Ammon's horn (tissue), 1 donor: ENCODE results near the gene CDC42BPA.

Experiments
- DNase-seq: peaks from one replicate; pipeline ENCODE4 v3.0.0-alpha.2; 2016; ENCODE audit warnings: low spot score

The CDC42BPA gene

GRCh38 chr1:226979517-226980121 lies 338.7 kb downstream of the CDC42BPA start:
- DNase-seq, result peak; percentile 69

- no peak for DNase-seq
Observed at GRCh38 chr1:226979115-226979516, 339.2 kb downstream of the CDC42BPA start.

DNA sequence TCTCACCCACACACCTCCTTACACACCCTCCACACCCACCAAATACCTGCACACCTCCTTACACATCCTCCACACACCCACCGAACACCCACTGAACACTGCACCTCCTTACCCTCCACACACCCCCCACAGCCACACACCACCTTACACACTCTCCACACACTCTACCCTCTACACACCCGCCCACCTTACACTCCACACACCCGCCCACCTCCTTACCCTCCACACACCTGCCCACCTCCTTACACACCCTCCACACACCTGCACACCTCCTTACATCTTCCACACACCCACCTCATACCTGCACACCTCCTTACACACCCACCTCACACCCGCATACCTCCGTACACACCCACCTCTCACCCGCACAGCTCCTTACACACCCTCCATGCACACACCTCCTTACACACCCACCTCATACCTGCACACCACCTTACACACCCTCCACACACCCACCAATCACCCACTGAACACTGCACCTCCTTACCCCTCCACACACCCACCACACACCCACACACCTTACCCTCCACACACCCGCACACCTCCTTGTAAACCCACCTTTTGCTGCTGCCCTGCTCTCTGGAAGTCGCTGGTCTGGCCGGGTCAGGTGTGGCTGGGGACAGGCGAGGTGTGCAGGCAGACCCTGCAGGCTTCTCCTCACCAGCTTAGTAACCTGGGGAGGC lies 339.7 kb downstream of the CDC42BPA start:
- no peak for DNase-seq

DNA sequence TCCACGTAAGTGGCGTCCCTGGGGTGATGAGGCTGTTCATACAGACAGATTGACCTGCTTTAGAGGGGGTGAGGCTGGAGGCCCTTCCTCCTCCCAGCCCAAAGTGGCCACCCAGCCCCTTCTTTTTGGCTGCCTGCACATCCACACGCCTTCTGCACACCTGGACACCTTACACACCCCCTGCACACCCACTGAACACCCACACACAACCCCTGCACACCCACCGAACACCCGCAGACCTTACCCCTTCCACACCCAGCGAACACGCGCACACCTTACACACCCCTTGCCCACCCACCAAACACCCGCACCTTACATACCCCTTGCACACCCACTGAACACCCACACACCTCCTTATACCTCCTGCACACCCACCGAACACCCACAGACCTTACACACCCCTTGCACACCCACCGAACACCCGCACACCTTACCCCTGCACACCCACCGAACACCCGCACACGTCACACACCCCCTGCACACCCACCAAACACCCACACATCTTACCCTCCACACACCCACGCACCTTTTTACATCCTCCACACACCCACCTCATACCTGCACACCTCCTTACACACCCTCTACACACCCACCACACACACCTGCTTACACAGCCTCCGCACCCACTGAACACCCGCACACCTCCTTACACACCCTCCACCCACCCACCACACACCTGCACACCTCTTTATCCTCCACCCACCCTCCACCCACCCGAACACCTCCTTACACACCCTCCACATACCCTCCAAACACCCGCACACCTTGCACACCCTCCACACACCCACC lies 340.5 kb downstream of the CDC42BPA start:
- no peak for DNase-seq

DNA sequence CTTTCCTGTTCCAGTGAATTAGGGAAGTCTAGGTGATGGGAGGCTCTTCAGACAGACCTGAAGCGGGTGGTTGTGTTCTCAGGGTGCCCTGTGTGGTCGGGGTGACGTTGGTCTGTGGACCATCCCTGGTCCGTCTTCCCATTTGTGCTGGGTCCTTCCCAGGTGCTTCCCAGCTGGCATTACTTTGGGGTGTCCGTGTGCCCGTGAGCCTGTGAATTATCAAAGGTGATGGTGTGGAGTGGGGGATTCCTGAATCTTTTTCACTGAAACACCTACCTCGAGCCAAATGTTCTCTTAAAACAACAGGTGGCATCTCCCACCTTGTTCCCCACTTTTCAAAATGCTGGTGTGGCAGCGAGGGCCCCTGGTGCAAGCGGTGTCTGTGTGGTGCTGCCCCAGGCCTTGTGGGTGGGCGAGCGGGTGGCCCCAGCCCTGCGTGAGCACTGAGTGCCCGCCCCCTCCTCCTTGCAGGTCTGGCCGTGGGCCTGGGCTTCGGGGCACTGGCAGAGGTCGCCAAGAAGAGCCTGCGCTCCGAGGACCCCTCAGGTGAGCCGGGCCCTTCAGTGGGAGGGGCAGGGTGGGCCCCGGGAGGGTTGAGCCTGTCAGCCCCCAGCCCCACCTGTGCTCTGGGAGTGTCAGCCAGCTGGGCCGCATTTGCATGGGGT lies 341.2 kb downstream of the CDC42BPA start:
- no peak for DNase-seq

- DNase-seq, result no peak
Observed at GRCh38 chr1:226976276-226976977, 341.9 kb downstream of the CDC42BPA start.

- peak; percentile 89 for DNase-seq
Observed at GRCh38 chr1:226975259-226976250, 342.7 kb downstream of the CDC42BPA start.

DNA sequence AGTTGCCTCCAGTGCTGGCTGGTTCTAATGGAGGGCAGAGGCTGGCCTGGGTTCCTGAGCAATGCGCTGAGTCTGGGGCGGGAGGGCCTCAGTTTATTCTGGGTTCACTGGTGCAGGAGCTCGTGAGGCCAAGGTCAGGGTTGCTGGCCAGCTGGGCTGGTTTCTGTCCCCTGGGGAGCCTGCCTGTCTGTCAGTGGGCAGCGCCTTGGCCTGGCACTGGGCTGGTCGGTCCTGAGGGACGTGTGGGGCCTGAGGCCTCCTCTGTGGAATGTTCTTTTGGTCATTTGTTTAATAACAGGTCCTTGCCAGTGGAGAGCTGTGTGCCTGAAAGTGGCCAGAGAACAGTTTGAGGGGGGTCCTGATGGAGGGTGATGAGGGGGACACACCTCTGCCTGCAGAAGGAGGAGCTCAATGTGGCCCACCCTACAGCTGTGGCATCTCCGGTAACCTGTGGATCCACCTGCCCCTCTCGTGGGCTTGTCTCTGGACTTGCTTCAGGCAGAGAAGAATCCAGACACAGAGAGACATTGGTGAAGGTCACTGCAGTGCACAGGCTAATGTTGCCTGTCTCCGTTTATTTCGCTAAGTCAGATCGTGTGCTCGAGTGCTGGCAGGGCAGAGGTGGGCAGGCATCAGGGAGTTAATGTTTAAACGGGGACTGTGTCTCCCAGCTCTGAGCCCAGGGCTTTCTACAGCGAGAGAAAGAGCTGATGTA lies 343.6 kb downstream of the CDC42BPA start:
- DNase-seq, result no peak

DNA sequence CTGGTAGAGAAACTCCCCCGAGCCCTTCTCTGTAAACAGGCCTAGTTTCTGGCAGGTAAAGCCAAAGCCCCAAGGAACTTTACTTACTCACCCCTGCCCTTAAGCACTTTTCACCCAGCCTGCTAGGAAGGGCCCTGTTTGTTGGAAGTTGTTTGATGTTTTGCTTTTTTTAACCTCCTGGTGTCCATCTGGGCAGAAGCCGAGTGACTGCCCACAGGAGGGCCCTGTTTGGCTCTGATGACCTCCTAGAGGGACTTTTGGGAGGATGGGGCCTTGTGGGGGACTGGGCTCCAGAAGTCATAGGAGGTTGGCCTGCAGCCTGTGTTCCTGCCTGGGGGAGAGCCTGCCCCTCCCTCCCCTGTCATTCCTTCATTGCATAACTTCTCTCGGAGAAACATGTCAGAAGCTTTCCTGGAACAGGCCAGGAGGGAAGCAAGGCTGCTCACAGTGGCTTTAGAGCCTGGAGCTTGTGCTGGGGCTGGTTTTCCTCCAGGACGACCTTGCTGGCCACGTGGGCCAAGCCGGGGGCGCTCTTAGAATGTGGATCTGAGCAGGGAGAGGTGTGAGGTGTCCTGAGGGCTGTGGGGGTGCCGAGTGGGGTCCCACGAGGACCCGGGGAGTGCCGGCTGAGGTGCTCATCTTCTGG lies 344.3 kb downstream of the CDC42BPA start:
- DNase-seq, result no peak

DNA sequence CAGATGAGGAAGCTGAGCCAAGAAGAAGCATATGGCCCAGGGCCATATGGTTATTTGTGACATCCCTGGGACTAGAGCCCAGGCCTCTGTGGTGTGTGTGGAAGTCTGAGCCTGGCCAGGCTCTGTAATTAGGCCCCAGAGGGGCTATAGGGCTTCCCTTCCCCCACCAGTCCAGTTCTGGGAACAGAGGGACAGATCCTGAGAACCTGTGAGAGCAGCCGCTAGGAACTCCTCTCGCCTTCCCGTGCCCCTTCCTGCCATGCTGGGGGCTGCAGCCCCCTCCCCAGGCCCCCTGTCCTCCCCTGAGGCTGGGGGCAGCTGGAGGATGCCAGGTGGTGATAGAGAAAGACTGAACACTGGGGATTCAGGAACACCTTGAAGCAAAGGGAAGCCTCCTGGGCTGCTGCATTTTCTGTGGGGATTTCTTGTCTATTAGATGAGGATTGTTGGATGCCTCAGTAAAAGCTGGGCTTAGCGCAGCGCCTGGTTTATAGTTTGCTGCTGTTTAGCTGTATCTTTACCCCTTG lies 344.9 kb downstream of the CDC42BPA start:
- no peak for DNase-seq

DNA sequence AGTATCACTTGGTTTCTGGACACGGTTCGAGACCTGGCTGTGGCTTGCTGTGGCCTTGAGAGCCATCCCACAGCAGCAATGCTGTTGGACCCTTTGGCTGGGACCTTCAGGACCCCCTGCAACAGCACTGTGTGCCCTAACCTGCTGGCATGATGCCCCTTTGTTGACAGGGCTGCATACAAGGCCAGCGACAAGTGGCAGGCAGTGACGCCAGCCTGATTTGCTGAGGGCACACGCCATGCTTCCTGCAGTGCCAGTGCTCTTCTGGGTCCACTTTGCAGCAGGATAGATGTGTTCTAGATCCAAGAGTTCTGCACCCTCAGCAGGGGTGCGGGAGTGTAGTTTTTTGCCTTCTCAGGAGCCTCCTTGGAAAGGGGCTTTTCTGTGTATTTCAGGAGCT lies 345.4 kb downstream of the CDC42BPA start:
- no peak for DNase-seq

DNA sequence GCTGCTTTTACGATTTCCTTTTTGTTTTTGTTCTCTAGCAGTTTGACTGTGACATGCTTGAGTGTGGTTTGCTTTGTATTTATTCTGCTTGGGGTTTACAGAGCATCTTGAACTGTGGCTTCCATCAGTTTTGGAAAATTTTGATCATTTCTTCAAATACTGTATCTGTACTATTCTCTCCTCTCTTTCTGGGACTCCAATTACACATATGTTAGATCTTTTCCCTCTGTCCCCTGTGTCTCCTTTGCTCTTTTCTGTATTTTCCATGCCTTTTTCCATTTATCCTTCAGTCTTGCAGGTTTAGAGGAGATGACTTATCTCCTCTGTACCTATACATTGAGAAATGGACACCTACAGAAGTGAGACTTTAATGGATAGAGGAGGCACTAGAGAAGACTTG lies 346.5 kb downstream of the CDC42BPA start:
- no peak for DNase-seq

DNA sequence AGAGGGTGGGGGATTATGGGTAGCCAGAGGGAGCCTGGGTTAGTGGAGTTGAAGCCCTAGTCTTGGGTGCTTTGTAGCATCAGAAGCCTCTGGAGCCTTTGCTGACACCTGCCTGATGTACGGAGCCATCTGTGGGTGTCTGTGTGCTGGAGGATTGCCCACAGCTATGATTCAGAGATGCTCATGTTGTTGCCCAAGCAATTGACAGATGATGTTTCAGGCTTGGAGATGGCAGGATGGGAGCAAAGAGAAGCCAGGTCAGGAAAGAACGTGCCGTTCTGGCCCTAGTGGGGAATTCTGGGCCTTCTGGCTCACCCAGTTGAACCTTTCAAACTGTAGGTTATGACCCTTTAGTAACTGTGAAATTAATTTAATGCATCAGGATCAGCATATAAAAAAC lies 350.6 kb downstream of the CDC42BPA start:
- DNase-seq, result peak; percentile 74

- DNase-seq, result no peak
Observed at GRCh38 chr1:226966683-226967082, 351.6 kb downstream of the CDC42BPA start.

DNA sequence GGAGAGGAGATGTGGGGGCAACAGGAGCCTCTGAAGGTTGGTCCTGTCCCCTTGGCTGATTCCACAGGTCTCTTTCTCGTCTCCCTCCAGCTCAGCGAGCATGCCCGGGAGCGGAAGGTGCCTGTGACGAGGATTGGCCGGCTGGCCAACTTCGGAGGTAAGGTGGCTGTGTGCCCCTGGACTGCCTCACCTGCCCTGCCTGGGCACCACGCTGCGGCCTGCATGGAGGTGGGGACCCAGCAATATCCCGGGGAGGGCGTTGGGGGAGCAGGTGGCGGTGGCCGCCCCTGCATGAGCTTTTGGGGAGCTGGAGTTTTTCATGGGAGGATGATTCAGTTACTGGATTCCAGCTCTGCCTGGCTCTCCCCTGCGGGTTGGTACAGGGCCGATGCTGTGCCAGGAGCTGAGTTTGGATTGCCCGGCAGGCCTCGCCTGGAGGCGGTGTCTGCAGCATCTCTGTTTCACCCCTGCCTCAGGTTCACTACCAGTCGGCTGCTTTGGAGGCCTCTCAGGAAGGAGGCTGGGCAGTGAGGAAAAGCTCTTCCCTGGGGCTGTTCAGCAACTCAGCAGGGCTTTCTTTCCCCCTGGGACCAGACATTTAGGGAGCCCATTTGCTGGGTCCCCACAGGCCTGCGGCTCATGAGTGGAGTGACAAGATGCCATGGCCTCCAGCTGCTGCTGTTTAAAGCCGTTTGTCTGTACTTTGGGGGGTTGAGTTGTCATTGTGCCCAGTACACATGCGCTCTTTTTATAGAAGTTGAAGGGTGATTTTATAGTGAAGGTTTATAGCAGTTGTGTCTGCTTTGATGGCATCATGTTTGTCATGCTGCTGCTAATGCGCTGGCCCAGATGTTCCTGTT lies 352.5 kb downstream of the CDC42BPA start:
- DNase-seq, result no peak

DNA sequence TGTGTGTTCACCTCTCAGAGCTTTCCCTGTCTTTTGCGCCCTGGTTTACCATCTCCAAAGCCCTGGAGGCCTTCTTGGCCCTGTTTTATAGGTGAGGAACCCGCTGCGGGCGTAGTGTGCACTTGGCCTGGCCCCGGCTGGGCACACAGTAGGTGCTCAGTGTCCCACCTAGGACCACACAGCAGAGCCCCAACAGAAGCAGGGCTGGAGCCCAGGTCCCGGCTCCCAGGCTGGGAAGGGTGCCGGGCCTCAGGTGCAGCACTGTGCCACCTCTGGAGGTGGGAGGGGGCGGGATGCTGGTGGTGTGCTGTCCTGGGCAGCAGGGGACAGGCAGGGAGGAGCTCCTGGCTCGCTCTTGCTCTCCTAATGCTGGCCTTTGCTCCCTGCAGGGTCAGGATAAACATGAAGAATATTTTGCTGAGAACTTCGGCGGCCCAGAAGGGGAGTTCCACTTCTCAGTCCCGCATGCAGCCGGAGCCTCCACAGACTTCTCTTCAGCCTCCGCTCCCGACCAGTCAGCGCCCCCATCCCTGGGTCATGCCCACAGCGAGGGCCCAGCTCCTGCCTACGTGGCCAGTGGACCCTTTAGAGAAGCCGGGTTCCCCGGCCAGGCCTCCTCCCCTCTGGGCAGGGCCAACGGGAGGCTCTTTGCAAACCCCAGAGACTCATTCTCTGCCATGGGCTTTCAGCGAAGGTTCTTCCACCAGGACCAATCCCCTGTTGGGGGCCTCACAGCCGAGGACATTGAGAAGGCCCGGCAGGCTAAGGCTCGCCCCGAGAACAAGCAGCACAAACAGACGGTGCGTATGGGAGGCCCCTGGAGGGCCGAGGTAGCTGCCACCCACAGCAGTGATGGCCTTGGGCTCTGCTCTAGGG lies 353.4 kb downstream of the CDC42BPA start:
- no peak for DNase-seq

DNA sequence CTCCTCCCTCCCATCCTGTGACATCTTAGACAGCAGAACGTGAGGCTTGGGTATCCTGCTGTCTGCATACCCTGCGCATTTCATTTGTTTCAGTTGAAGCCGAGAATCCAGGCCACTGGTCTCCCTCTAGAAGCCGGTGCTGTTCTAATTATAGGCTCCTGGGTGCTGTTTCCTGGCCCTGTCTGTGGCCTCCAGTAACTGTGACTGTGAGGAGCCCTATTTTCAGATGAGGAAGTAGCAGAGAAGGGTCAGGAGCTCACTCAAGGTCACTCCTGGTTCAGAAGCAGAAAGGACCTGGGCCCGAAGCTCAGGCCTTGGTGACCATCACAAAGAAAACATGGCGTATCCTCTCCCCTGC lies 354.2 kb downstream of the CDC42BPA start:
- DNase-seq, result no peak
